Ishikawa (cell line): ENCODE results near the gene TOP1.

Source experiments
- CEBPB ChIP-seq: IDR thresholded peaks from 2 replicates; pipeline ENCODE4 v1.6.1; 2012
- CREB1 ChIP-seq: IDR thresholded peaks from 2 replicates; pipeline ENCODE4 v1.6.1; 2012; ENCODE audit warnings: low read depth
- EGR1 ChIP-seq: IDR thresholded peaks from 2 replicates; pipeline ENCODE4 v1.6.1; 2012
- EP300 ChIP-seq: IDR thresholded peaks from 2 replicates; pipeline ENCODE4 v1.6.1; 2012; ENCODE audit warnings: borderline replicate concordance
- FOXM1 ChIP-seq: IDR thresholded peaks from 2 replicates; pipeline ENCODE4 v1.6.1; 2012; ENCODE audit warnings: low read depth, borderline replicate concordance
- NFIC ChIP-seq: IDR thresholded peaks from 2 replicates; pipeline ENCODE4 v1.6.1; 2012
- RAD21 ChIP-seq: IDR thresholded peaks from 2 replicates; pipeline ENCODE4 v1.6.1; 2012; ENCODE audit warnings: low read depth
- TAF1 ChIP-seq: IDR thresholded peaks from 2 replicates; pipeline ENCODE4 v1.6.1; 2012; ENCODE audit warnings: low read depth, mild to moderate bottlenecking
- TCF12 ChIP-seq: IDR thresholded peaks from 2 replicates; pipeline ENCODE4 v1.6.1; 2012; ENCODE audit warnings: low read depth
- TEAD4 ChIP-seq: IDR thresholded peaks from 2 replicates; pipeline ENCODE4 v1.6.1; 2012
- YY1 ChIP-seq: IDR thresholded peaks from 2 replicates; pipeline ENCODE4 v1.6.1; 2012; ENCODE audit warnings: low read depth
- ZBTB7A ChIP-seq: IDR thresholded peaks from 2 replicates; pipeline ENCODE4 v1.6.1; 2012; ENCODE audit warnings: low read depth
- TF ChIP-seq, protein P1 (sequence below): IDR thresholded peaks from 2 replicates; pipeline ENCODE4 v1.6.1; 2012
- TF ChIP-seq, protein P2 (sequence below): IDR thresholded peaks from 2 replicates; pipeline ENCODE4 v1.6.1; 2012
- TF ChIP-seq, protein P3 (sequence below): IDR thresholded peaks from 2 replicates; pipeline ENCODE4 v1.6.1; 2012; ENCODE audit warnings: low read depth, mild to moderate bottlenecking

The TOP1 gene

DNA sequence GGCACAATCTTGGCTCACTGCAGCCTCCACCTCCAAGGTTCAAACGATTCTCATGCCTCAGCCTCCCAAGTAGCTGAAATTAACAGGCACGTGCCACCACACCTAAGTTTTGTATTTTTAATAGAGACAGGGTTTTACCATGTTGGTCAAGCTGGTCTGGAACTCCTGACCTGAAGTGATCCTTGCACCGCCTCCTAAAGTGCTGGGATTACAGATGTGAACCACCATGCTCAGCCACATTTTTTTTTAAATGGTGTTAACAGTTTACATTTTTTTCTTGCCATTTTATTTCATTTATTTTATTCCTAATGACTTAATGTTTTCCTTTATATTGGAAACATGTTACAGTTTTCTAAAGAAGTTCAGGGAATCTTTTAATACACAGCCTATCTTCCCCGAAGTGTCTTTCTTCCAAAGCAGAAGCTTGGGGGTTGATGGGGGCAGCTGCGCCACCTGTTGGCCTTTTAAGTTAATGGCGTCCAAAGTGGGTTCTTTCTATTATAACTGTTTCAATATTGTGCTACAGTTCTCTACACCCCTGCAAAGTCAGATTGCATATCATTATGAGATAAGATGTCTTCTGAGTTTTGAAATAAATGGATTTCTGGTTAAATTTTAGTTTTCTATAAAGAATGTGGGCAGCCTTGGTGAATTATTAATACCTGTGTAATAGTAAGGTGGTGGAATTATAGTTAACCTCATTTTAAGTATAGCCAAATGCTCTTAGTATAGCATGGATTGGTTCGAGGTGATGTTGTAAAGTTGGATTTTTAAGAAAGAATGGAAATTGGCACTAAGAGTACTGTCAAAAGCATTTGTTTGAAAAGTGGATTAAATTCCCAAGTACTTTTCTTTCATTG is 66.7 kb downstream of the TOP1 start:
- TF ChIP-seq, protein P1, sequence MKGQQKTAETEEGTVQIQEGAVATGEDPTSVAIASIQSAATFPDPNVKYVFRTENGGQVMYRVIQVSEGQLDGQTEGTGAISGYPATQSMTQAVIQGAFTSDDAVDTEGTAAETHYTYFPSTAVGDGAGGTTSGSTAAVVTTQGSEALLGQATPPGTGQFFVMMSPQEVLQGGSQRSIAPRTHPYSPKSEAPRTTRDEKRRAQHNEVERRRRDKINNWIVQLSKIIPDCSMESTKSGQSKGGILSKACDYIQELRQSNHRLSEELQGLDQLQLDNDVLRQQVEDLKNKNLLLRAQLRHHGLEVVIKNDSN, result no peak
- TF ChIP-seq RAD21, result peak; percentile 69
- TF ChIP-seq EGR1, result no peak
- no peak for TF ChIP-seq YY1
- TF ChIP-seq CEBPB, result no peak

DNA sequence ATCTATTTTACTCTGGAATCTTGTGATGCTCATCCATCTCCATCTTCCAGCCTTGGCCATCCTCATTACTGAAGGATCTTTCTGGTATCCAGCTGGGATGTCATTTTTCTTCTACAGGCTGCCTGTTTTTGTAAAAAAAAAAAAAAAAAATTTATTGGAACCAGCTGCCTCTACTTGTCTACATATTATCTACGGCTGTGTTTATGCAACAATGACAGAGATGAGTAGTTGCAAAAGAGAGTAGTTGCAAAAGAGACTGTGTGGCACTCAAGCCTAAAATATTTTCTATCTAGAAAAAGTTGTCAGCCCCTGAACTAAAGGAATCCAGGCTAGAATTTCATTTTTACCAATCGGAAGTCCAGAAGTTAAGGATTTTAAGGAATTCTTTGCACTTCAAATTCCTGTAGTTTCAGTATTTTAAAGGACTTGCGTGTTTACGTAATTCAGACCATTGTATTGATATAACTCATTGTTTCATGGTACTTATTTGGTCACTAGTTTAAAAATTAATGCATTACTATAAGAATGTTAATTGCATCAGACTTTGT is 70.2 kb downstream of the TOP1 start:
- no peak for TF ChIP-seq NFIC
- TF ChIP-seq ZBTB7A, result no peak
- no peak for TF ChIP-seq FOXM1
- no peak for TF ChIP-seq EP300

DNA sequence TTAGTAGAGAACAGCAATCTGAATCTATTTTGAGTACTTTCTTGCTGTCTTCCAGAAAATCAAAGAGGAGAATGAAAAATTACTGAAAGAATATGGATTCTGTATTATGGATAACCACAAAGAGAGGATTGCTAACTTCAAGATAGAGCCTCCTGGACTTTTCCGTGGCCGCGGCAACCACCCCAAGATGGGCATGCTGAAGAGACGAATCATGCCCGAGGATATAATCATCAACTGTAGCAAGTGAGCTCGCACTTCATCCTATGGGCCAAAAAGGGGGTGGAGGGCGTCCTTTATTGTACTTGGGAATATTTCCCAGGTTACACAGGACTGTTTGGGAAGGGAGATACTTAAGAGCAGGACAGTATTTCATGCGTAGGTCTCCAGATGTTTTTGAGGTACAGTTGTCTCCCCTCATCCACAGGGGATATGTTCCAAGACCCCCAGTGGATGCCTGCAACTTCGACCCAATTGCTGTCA is 71.4 kb downstream of the TOP1 start:
- no peak for TF ChIP-seq EGR1
- TF ChIP-seq, protein P1, result no peak
- TF ChIP-seq TCF12, result no peak
- TF ChIP-seq TEAD4, result no peak

DNA sequence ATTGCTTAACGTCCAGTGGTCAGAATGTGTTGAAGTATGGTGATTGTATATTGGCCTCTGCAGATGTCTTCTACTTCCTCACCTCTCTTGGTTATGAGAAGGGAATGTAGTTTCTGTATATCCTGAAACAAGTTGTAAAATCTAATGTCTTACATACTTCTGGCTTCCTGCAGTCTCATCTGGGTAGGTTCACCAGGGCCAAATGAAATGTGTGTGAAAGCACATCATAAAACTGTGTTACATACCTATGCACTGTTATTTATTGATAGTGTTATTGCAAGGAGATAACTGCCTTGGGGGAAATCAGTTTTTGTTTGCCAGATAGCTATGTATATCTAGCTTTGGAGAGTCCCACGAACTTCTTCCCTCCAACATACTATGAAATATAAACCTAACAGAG is 73.0 kb downstream of the TOP1 start:
- no peak for TF ChIP-seq CEBPB
- TF ChIP-seq YY1, result no peak

DNA sequence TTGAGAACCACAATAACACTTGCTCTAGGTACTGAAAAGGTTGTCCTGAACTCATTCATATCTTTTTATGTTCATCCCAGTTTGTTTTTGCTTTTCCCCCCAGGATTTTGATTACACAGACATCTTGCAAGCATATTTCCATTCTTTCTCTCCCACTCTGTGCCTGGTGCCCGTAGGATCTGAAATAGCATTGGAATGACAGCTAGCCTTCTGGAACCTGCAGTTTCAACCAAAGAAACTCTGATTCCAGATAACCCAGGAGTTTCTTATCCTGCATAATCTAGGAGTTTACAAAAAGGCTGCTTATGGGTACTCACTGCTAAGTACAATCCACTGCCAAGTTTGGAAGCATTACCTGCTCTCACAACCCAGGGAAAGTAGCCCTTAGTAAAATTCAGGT is 79.9 kb downstream of the TOP1 start:
- TF ChIP-seq YY1 (no peak), FOXM1 (no peak), CREB1 (no peak), TEAD4 (no peak), RAD21 (no peak), ZBTB7A (no peak), EP300 (no peak), CEBPB (no peak), TCF12 (no peak), TAF1 (no peak), NFIC (no peak), EGR1 (no peak)
- TF ChIP-seq, protein P2, sequence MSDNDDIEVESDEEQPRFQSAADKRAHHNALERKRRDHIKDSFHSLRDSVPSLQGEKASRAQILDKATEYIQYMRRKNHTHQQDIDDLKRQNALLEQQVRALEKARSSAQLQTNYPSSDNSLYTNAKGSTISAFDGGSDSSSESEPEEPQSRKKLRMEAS, result no peak
- TF ChIP-seq, protein P3, sequence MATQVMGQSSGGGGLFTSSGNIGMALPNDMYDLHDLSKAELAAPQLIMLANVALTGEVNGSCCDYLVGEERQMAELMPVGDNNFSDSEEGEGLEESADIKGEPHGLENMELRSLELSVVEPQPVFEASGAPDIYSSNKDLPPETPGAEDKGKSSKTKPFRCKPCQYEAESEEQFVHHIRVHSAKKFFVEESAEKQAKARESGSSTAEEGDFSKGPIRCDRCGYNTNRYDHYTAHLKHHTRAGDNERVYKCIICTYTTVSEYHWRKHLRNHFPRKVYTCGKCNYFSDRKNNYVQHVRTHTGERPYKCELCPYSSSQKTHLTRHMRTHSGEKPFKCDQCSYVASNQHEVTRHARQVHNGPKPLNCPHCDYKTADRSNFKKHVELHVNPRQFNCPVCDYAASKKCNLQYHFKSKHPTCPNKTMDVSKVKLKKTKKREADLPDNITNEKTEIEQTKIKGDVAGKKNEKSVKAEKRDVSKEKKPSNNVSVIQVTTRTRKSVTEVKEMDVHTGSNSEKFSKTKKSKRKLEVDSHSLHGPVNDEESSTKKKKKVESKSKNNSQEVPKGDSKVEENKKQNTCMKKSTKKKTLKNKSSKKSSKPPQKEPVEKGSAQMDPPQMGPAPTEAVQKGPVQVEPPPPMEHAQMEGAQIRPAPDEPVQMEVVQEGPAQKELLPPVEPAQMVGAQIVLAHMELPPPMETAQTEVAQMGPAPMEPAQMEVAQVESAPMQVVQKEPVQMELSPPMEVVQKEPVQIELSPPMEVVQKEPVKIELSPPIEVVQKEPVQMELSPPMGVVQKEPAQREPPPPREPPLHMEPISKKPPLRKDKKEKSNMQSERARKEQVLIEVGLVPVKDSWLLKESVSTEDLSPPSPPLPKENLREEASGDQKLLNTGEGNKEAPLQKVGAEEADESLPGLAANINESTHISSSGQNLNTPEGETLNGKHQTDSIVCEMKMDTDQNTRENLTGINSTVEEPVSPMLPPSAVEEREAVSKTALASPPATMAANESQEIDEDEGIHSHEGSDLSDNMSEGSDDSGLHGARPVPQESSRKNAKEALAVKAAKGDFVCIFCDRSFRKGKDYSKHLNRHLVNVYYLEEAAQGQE, result no peak
- TF ChIP-seq, protein P1, result no peak

DNA sequence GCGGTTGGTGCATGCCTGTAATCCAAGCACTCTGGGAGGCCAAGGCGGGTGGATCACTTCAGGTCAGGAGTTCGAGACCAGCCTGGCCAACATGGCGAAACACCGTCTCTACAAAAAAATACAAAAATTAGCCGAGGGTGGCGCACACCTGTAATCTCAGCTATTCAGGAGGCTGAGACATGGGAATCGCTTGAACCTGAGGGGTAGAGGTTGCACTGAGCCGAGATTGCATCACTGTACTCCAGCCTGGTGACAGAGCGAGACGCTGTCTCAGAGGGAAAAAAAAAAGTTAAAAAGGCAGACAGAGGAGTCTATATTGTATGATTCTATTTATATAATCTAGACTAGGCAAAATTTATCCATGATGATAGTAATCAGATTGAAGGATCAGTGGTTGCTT is 81.4 kb downstream of the TOP1 start:
- TF ChIP-seq TAF1, result no peak
- TF ChIP-seq, protein P3, result no peak
- TF ChIP-seq TEAD4, result no peak
- no peak for TF ChIP-seq CREB1
- TF ChIP-seq EP300, result no peak
- TF ChIP-seq, protein P1, result no peak
